ENCODE data around the gene EPHA6.
"Not testable (repeated sequence)": the region's sequence is repeated elsewhere in the genome, so short reads cannot be mapped to it uniquely, and the experiment has no call there.

The EPHA6 gene

GRCh38 chr3:96900031-96900430 lies 85.6 kb downstream of the EPHA6 start:
- no peak for TF ChIP-seq CTCF (IDR thresholded peaks at IDR 0.05; ENCODE audit: control insufficient read depth, extremely low read depth, insufficient read depth)
- no peak for DNase-seq (ENCODE audit: low read depth)
- no peak overlapping the region for H3K4me3 ChIP-seq (ENCODE audit: low read depth, low read length)

- no peak for DNase-seq (ENCODE audit: low read depth)
- TF ChIP-seq CTCF (IDR thresholded peaks at IDR 0.05; ENCODE audit: control insufficient read depth, extremely low read depth, insufficient read depth) = no peak
- no peak overlapping the region for H3K4me3 ChIP-seq (ENCODE audit: low read depth, low read length)
Observed at GRCh38 chr3:96900566-96900965, 86.2 kb downstream of the EPHA6 start.

GRCh38 chr3:96915445-96915844 lies 101.1 kb downstream of the EPHA6 start:
- H3K4me3 ChIP-seq (ENCODE audit: low read depth, low read length) = no peak overlapping the region
- no peak for TF ChIP-seq CTCF (IDR thresholded peaks at IDR 0.05; ENCODE audit: control insufficient read depth, extremely low read depth, insufficient read depth)
- DNase-seq (ENCODE audit: low read depth) = no peak

- H3K4me3 ChIP-seq (ENCODE audit: low read depth, low read length) = no peak overlapping the region
- no peak for TF ChIP-seq CTCF (IDR thresholded peaks at IDR 0.05; ENCODE audit: control insufficient read depth, extremely low read depth, insufficient read depth)
- DNase-seq (ENCODE audit: low read depth) = no peak
Observed at GRCh38 chr3:96931119-96931862, 116.9 kb downstream of the EPHA6 start.

GRCh38 chr3:96942131-96942530 lies 127.7 kb downstream of the EPHA6 start:
- H3K4me3 ChIP-seq (ENCODE audit: low read depth, low read length); DNase-seq (ENCODE audit: low read depth): not testable (repeated sequence)

- no peak for TF ChIP-seq CTCF (IDR thresholded peaks at IDR 0.05; ENCODE audit: control insufficient read depth, extremely low read depth, insufficient read depth)
- H3K4me3 ChIP-seq (ENCODE audit: low read depth, low read length) = no peak overlapping the region
- no peak for DNase-seq (ENCODE audit: low read depth)
Observed at GRCh38 chr3:96958856-96959255, 144.5 kb downstream of the EPHA6 start.

- no peak overlapping the region for H3K4me3 ChIP-seq (ENCODE audit: low read depth, low read length)
- no peak for TF ChIP-seq CTCF (IDR thresholded peaks at IDR 0.05; ENCODE audit: control insufficient read depth, extremely low read depth, insufficient read depth)
- no peak for DNase-seq (ENCODE audit: low read depth)
Observed at GRCh38 chr3:96959474-96959873, 145.1 kb downstream of the EPHA6 start.

All from LNCaP clone FGC (cell line).